Neuronal stem cell (in vitro differentiated cells): Measurements from ENCODE around the gene PDZK1.

ENCODE experiments used
- DNase-seq: peaks from one replicate; pipeline ENCODE4 v3.0.0-alpha.2; 2013; ENCODE audit warnings: low spot score
- H2AFZ ChIP-seq: one replicate; pipeline ENCODE4 v1.6.1; 2013; ENCODE audit warnings: mild to moderate bottlenecking, low read length, inconsistent platforms
- H2AK5ac ChIP-seq: 2 replicates; pipeline ENCODE4 v1.6.1; 2013; ENCODE audit warnings: low read depth, mild to moderate bottlenecking, inconsistent platforms, low read length, moderate library complexity, mixed read lengths
- H2BK120ac ChIP-seq: 2 replicates; pipeline ENCODE4 v1.6.1; 2013; ENCODE audit warnings: low read depth, mild to moderate bottlenecking, inconsistent platforms, low read length, moderate library complexity, mixed read lengths
- H2BK12ac ChIP-seq: one replicate; pipeline ENCODE4 v1.6.1; 2013; ENCODE audit warnings: low read length, inconsistent platforms
- H2BK15ac ChIP-seq: 2 replicates; pipeline ENCODE4 v1.6.1; 2013; ENCODE audit warnings: mild to moderate bottlenecking, low read length, inconsistent platforms, mixed read lengths
- H2BK5ac ChIP-seq: one replicate; pipeline ENCODE4 v1.6.1; 2013; ENCODE audit warnings: inconsistent platforms, mild to moderate bottlenecking, low read length, moderate library complexity
- H3K14ac ChIP-seq: one replicate; pipeline ENCODE4 v1.6.1; 2013; ENCODE audit warnings: low read length, inconsistent platforms
- H3K18ac ChIP-seq: 2 replicates; pipeline ENCODE4 v1.6.1; 2013; ENCODE audit warnings: low read length, inconsistent platforms
- H3K23ac ChIP-seq: 2 replicates; pipeline ENCODE4 v1.6.1; 2013; ENCODE audit warnings: low read depth, mild to moderate bottlenecking, mixed read lengths, low read length, inconsistent platforms; ENCODE audit not compliant: poor library complexity
- H3K27ac ChIP-seq: replicated peaks from 3 replicates; pipeline ENCODE4 v1.5.1; 2013; ENCODE audit warnings: low read length, inconsistent platforms
- H3K27me3 ChIP-seq, 3 experiments: 2 replicates each; pipeline ENCODE4 v1.6.1; 2013; ENCODE audit warnings: low read length in 3 of 3, mild to moderate bottlenecking in 2 of 3, inconsistent platforms in 1 of 3, low read depth in 1 of 3, mixed read lengths in 1 of 3, moderate library complexity in 1 of 3; ENCODE audit not compliant: control insufficient read depth in 3 of 3, insufficient read depth in 3 of 3
- H3K36me3 ChIP-seq, 2 donors: replicated peaks in 1 of 2; 2 replicates each; pipeline ENCODE4 v1.6.1; 2013; ENCODE audit warnings: low read length in 2 of 2; ENCODE audit not compliant: control insufficient read depth in 2 of 2, insufficient read depth in 2 of 2
- H3K4ac ChIP-seq: 2 replicates; pipeline ENCODE4 v1.6.1; 2013; ENCODE audit warnings: inconsistent platforms, mild to moderate bottlenecking, low read length, moderate library complexity
- H3K4me1 ChIP-seq, 2 donors: 1 replicate in 1 of 2; 2 replicates in 1 of 2; pipeline ENCODE4 v1.6.1; 2013; ENCODE audit warnings: low read length in 2 of 2, low read depth in 1 of 2; ENCODE audit not compliant: control insufficient read depth in 2 of 2, insufficient read depth in 1 of 2
- H3K4me2 ChIP-seq: one replicate; pipeline ENCODE4 v1.6.1; 2013; ENCODE audit warnings: mild to moderate bottlenecking, low read length, inconsistent platforms; ENCODE audit not compliant: insufficient read depth, poor library complexity, severe bottlenecking
- H3K4me3 ChIP-seq, 2 donors: 2 replicates each; pipeline ENCODE4 v1.5.1; 2013; ENCODE audit warnings: low read length in 2 of 2, mild to moderate bottlenecking in 2 of 2, inconsistent platforms in 1 of 2, moderate library complexity in 1 of 2
- H3K79me1 ChIP-seq: one replicate; pipeline ENCODE4 v1.6.1; 2013; ENCODE audit warnings: low read depth, mild to moderate bottlenecking, inconsistent platforms, low read length, moderate library complexity
- H3K9ac ChIP-seq: one replicate; pipeline ENCODE4 v1.6.1; 2013; ENCODE audit warnings: mild to moderate bottlenecking, low read depth, low read length, inconsistent platforms; ENCODE audit not compliant: poor library complexity
- H3K9me3 ChIP-seq, 2 donors: replicated peaks in 1 of 2; 2 replicates each; pipeline versions ENCODE3 to v1.6.1; 2013; ENCODE audit warnings: low read length in 2 of 2, mild to moderate bottlenecking in 2 of 2, inconsistent platforms in 1 of 2, low read depth in 1 of 2, mixed read lengths in 1 of 2, moderate library complexity in 1 of 2; ENCODE audit not compliant: control insufficient read depth in 2 of 2, insufficient read depth in 1 of 2
- H4K8ac ChIP-seq: one replicate; pipeline ENCODE4 v1.6.1; 2013; ENCODE audit warnings: low read depth, mild to moderate bottlenecking, inconsistent platforms, low read length, moderate library complexity
- H4K91ac ChIP-seq: one replicate; pipeline ENCODE4 v1.6.1; 2013; ENCODE audit warnings: low read length, low read depth, mild to moderate bottlenecking, inconsistent platforms; ENCODE audit not compliant: poor library complexity
- WGBS, 2 donors: extraction: QIAGEN DNeasy Blood & Tissue Kit; methylation state at CpG; one replicate each; pipeline ENCODE4 v1.1.7; 2013; ENCODE audit warnings: missing lambda C conversion rate in 2 of 2, mixed read lengths in 1 of 2; ENCODE audit not compliant: insufficient read length in 2 of 2, insufficient replicate concordance in 1 of 2; ENCODE audit errors: extremely low coverage in 2 of 2; 5-methylcytosine and 5-hydroxymethylcytosine counted together

PDZK1 gene

GRCh38 chr1:145692785-145693443 is 14.3 kb downstream of the PDZK1 start:
- H3K36me3 ChIP-seq: no peaks in the 10 kb centered on the region
- no CpG with 5 or more reads among the region's 11 CpGs for WGBS, 2 donors
- no peak overlapping the region for H2AFZ ChIP-seq
- H3K14ac ChIP-seq: no peak overlapping the region
- H3K23ac ChIP-seq: no peak overlapping the region
- no peak overlapping the region for H3K4me2 ChIP-seq
- H2BK12ac ChIP-seq: no peak overlapping the region
- no peak overlapping the region for H3K4ac ChIP-seq
- peaks cover 0 to 4% (median 0%) of the 10 kb centered on the region in 3 experiments for H3K27me3 ChIP-seq
- no peak for DNase-seq
- H3K18ac ChIP-seq: no peak overlapping the region
- no peak overlapping the region for H3K4me3 ChIP-seq
- H3K79me1 ChIP-seq: no peaks in the 10 kb centered on the region
- no peak overlapping the region for H3K27ac ChIP-seq
- H2BK5ac ChIP-seq: no peak overlapping the region
- H2BK120ac ChIP-seq: no peak overlapping the region
- no peak overlapping the region for H2BK15ac ChIP-seq
- H3K4me1 ChIP-seq: peaks cover 2 to 5% of the 10 kb centered on the region in 2 donors
- H4K8ac ChIP-seq: no peak overlapping the region
- H4K91ac ChIP-seq: no peak overlapping the region
- no peak overlapping the region for H3K9ac ChIP-seq
- H2AK5ac ChIP-seq: no peak overlapping the region
- H3K9me3 ChIP-seq: no peaks in the 10 kb centered on the region

DNA sequence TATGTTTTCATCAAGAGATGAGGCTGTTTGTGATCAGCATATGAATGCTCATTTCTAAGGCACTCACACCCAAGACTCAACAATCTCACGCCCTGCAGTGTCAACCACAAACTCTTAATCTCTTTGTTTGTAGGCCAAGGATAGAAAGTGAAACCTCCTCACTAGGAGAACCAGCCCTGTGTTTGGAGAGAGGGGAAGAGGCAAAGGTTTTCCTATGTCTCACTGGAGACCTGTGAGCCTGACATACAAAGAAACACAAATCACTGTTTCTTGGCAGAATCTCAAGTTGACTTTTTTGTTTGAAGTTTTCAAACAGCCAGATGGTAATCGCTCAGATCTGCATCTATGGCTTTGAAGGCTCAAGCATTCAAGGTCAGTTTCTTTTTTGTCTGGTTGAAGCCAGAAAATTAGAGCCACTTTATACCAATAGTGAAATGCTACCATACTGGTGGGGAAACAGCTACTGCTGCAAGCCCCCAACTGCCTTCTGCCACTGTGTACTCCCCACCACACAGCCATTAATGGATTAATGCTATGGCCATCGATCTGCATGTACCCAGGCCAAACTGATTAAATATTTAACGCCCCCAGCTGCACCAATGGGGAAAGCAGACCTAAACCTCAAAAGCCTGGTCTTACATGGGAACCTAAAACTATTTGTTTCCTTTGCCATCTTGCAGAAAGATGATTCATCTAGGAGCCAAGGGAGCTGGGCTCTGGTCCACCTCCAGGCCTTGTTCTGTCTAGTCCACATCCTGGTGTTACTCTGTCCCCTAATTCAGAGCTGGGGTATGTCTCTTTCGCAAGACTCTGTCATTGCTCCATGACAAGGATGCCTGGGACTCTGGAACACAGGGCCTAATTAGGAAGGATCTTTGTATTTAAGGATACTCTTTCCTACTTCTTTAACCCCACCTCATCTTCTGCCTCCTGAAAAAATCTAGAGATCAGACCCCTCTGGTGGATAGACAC is 16.3 kb downstream of the PDZK1 start:
- Histone ChIP-seq H3K27ac (no peak overlapping the region), H2BK15ac (no peak overlapping the region), H3K23ac (no peak overlapping the region), H3K27me3 (peaks cover 0 to 2% (median 0%) of the 10 kb centered on the region in 3 experiments), H3K9me3 (no peaks in the 10 kb centered on the region), H3K36me3 (no peaks in the 10 kb centered on the region), H3K9ac (no peak overlapping the region), H3K4me3 (no peak overlapping the region), H2BK12ac (no peak overlapping the region), H3K4me1 (peaks cover 0 to 5% of the 10 kb centered on the region in 2 donors), H3K18ac (no peak overlapping the region), H3K4me2 (no peak overlapping the region), H2AK5ac (no peak overlapping the region), H4K8ac (no peak overlapping the region), H3K14ac (no peak overlapping the region), H4K91ac (no peak overlapping the region), H3K79me1 (no peaks in the 10 kb centered on the region), H2BK5ac (no peak overlapping the region), H3K4ac (no peak overlapping the region), H2AFZ (no peak overlapping the region), H2BK120ac (no peak overlapping the region)
- DNase-seq: no peak
- WGBS, 2 donors: no CpG with 5 or more reads among the region's 5 CpGs

DNA sequence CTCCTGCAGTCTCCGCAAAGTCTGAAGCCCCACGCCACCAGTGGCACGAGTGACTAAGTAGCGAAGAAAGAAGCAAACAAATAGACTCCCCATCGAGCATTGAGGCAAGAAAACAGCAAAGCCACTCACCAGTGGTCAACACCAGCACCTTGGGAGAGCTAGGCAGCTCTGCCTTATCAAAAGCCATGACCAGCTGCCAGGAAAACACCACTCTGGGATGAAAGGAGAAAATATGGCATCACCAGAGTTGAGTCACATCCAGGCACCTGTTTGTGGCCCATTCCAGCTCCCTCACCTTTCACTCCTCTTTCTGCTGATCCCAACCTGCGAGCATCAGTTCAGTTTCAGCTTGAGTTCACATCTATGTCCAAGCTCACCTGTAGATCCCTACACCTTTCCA is 17.2 kb downstream of the PDZK1 start:
- H2BK15ac ChIP-seq: no peak overlapping the region
- DNase-seq: no peak
- H2BK12ac ChIP-seq: no peak overlapping the region
- no peak overlapping the region for H2BK120ac ChIP-seq
- no peak overlapping the region for H3K18ac ChIP-seq
- no peaks in the 10 kb centered on the region for H3K79me1 ChIP-seq
- H2BK5ac ChIP-seq: no peak overlapping the region
- H3K4ac ChIP-seq: no peak overlapping the region
- H3K9ac ChIP-seq: no peak overlapping the region
- H3K23ac ChIP-seq: no peak overlapping the region
- H3K4me3 ChIP-seq: no peak overlapping the region
- no peak overlapping the region for H2AFZ ChIP-seq
- no peaks in the 10 kb centered on the region for H3K36me3 ChIP-seq
- peaks cover 0 to 5% of the 10 kb centered on the region in 2 donors for H3K4me1 ChIP-seq
- no peak overlapping the region for H3K27ac ChIP-seq
- no peak overlapping the region for H3K14ac ChIP-seq
- no CpG with 5 or more reads among the region's 6 CpGs for WGBS, 2 donors
- no peak overlapping the region for H3K4me2 ChIP-seq
- H3K9me3 ChIP-seq: no peaks in the 10 kb centered on the region
- no peak overlapping the region for H4K91ac ChIP-seq
- no peaks in the 10 kb centered on the region for H3K27me3 ChIP-seq
- H4K8ac ChIP-seq: no peak overlapping the region
- no peak overlapping the region for H2AK5ac ChIP-seq

- DNase-seq: no peak
- H2AFZ ChIP-seq: no peak overlapping the region
- H3K4me2 ChIP-seq: no peak overlapping the region
- no peaks in the 10 kb centered on the region for H3K27me3 ChIP-seq
- H3K23ac ChIP-seq: no peak overlapping the region
- H3K27ac ChIP-seq: no peak overlapping the region
- H2BK5ac ChIP-seq: no peak overlapping the region
- H3K4me1 ChIP-seq: peaks cover 0 to 5% of the 10 kb centered on the region in 2 donors
- H3K18ac ChIP-seq: no peak overlapping the region
- H3K79me1 ChIP-seq: no peaks in the 10 kb centered on the region
- no peaks in the 10 kb centered on the region for H3K36me3 ChIP-seq
- no peak overlapping the region for H4K91ac ChIP-seq
- no peak overlapping the region for H3K4ac ChIP-seq
- no peaks in the 10 kb centered on the region for H3K9me3 ChIP-seq
- H2BK12ac ChIP-seq: no peak overlapping the region
- WGBS, 2 donors: no CpG with 5 or more reads among the region's 6 CpGs
- no peak overlapping the region for H4K8ac ChIP-seq
- no peak overlapping the region for H2BK120ac ChIP-seq
- no peak overlapping the region for H3K14ac ChIP-seq
- no peak overlapping the region for H3K9ac ChIP-seq
- no peak overlapping the region for H2BK15ac ChIP-seq
- peak overlapping the region in 1 of 2 donors; percentile 41 for H3K4me3 ChIP-seq
- no peak overlapping the region for H2AK5ac ChIP-seq
These were observed 18.2 kb downstream of the PDZK1 start for GRCh38 chr1:145688924-145689323.
